PC-9 (cell line): ENCODE data around the gene EPHX1.

Experiments
- CTCF ChIP-seq: fragments of 200-600 bp; sonication (generic); conservative IDR thresholded peaks from 2 replicates; pipeline ENCODE4 v1.6.1; 2017; ENCODE audit warnings: mixed run types, antibody characterized with exemption, mild to moderate bottlenecking, moderate library complexity
- EZH2 ChIP-seq: fragments of 200-600 bp; sonication (generic); IDR thresholded peaks from 2 replicates; pipeline ENCODE4 v1.8.0; 2017; ENCODE audit warnings: antibody characterized with exemption, low read depth

DNA sequence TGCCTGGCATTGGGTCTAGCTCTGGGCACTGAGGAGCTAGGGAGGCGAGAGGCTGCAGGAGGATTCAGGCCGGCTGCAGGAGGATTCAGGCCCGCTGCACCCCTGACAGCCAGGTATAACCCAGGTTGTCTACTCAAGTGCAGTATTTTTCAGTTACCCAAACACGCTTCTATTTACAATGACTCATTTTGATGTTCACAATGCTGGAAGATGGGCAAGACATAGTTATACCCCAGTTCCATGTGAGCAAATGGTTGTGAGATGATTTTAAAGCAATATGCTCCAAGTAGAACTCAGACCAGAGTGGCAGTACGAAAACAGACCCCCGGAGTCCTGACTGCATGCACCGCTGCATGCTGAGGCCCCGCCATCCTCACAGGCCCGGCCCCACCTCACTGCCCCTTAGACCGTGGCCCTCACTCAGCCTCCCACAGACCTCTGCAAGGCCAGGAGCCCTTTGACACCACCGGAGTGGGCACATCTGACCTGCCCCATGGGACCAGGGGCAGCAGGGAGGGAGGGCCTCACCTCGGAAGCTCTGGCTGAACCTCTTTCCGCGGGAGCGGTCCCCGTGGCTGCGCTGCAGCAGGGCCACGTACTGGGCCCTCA, 78.5 kb downstream of the EPHX1 start:
- TF ChIP-seq CTCF: no peak
- no peak for TF ChIP-seq EZH2
